DOHH2 (cell line): Measurements from ENCODE around the gene HTR7.
A peak's percentile ranks its signal among the peaks of the same experiment; 100 is the strongest.

Experiments
- H3F3A ChIP-seq: fragments of 200-600 bp; sonication (generic), shearing (Covaris generic); 2 replicates; pipeline ENCODE4 v1.6.0; 2016; ENCODE audit warnings: antibody characterized with exemption, mild to moderate bottlenecking; ENCODE audit not compliant: control insufficient read depth, insufficient read depth
- H3K27ac ChIP-seq: fragments of 200-600 bp; sonication (generic); 2 replicates; pipeline ENCODE4 v1.5.1; 2014; ENCODE audit warnings: low read depth, mild to moderate bottlenecking, low read length, moderate library complexity
- H3K27me3 ChIP-seq: fragments of 200-600 bp; sonication (generic); 2 replicates; pipeline ENCODE4 v1.6.1; 2014; ENCODE audit warnings: mild to moderate bottlenecking, low read length, mixed read lengths; ENCODE audit not compliant: control insufficient read depth
- H3K36me3 ChIP-seq: fragments of 200-600 bp; sonication (generic); 2 replicates; pipeline ENCODE4 v1.6.1; 2014; ENCODE audit warnings: mild to moderate bottlenecking, low read length, moderate library complexity, mixed read lengths; ENCODE audit not compliant: control insufficient read depth
- H3K4me1 ChIP-seq: fragments of 200-600 bp; sonication (generic); 2 replicates; pipeline ENCODE4 v1.6.1; 2014; ENCODE audit warnings: mild to moderate bottlenecking, low read length, mixed read lengths; ENCODE audit not compliant: control insufficient read depth
- H3K4me2 ChIP-seq: fragments of 200-600 bp; sonication (generic); 2 replicates; pipeline ENCODE4 v1.6.0; 2014; ENCODE audit warnings: mild to moderate bottlenecking, low read length, moderate library complexity
- H3K4me3 ChIP-seq: fragments of 200-600 bp; sonication (generic); 2 replicates; pipeline ENCODE4 v1.5.1; 2014; ENCODE audit warnings: mild to moderate bottlenecking, low read length, mixed read lengths
- H3K79me2 ChIP-seq: fragments of 200-600 bp; sonication (generic); 2 replicates; pipeline ENCODE4 v1.6.1; 2014; ENCODE audit warnings: mild to moderate bottlenecking, low read length, mixed read lengths; ENCODE audit not compliant: control insufficient read depth
- H3K9me2 ChIP-seq: fragments of 200-600 bp; sonication (generic); replicated peaks from 2 replicates; pipeline ENCODE4 v1.6.1; 2014; ENCODE audit warnings: mild to moderate bottlenecking, low read length, mixed read lengths; ENCODE audit not compliant: control insufficient read depth
- H3K9me3 ChIP-seq: fragments of 200-600 bp; sonication (generic); 2 replicates; pipeline ENCODE4 v1.6.1; 2014; ENCODE audit warnings: antibody characterized with exemption, low read length, mixed read lengths; ENCODE audit not compliant: control insufficient read depth, insufficient read depth
- H4K20me1 ChIP-seq: fragments of 200-600 bp; sonication (generic); 2 replicates; pipeline ENCODE4 v1.6.0; 2014; ENCODE audit warnings: low read depth, mild to moderate bottlenecking, antibody characterized with exemption, low read length, moderate library complexity; ENCODE audit not compliant: control insufficient read depth, insufficient read depth
- CTCF ChIP-seq: fragments of 200-600 bp; sonication (generic); IDR thresholded peaks from one replicate; pipeline ENCODE4 v1.5.1; 2014; ENCODE audit warnings: antibody characterized with exemption, mild to moderate bottlenecking, low read depth, low read length; ENCODE audit not compliant: poor library complexity, severe bottlenecking
- EZH2phosphoT487 ChIP-seq: fragments of 200-600 bp; sonication (generic); IDR thresholded peaks from 2 replicates; pipeline ENCODE4 v1.6.1; 2017; ENCODE audit warnings: borderline replicate concordance, mild to moderate bottlenecking, antibody characterized with exemption, low read length, moderate library complexity, mixed read lengths

The HTR7 gene

GRCh38 chr10:90775351-90776028 is 82.3 kb downstream of the HTR7 start:
- Histone ChIP-seq H3K79me2 (no peaks in the 10 kb centered on the region), H3K9me2 (no peaks in the 10 kb centered on the region), H3F3A (no peaks in the 10 kb centered on the region), H3K4me2 (no peak overlapping the region), H3K9me3 (peaks cover 10% of the 10 kb centered on the region; the same call in 1 of the 2 replicates), H4K20me1 (no peaks in the 10 kb centered on the region), H3K27me3 (no peaks in the 10 kb centered on the region), H3K4me3 (no peak overlapping the region), H3K27ac (no peak overlapping the region), H3K4me1 (no peaks in the 10 kb centered on the region), H3K36me3 (no peaks in the 10 kb centered on the region)
- TF ChIP-seq EZH2phosphoT487 (no peak), CTCF (no peak)

- no peaks in the 10 kb centered on the region for H3K9me2 ChIP-seq
- H3F3A ChIP-seq: no peaks in the 10 kb centered on the region
- no peaks in the 10 kb centered on the region for H4K20me1 ChIP-seq
- H3K27me3 ChIP-seq: no peaks in the 10 kb centered on the region
- H3K9me3 ChIP-seq: peaks cover 13% of the 10 kb centered on the region; the same call in 1 of the 2 replicates
- H3K79me2 ChIP-seq: no peaks in the 10 kb centered on the region
- H3K4me2 ChIP-seq: no peak overlapping the region
- no peak overlapping the region for H3K4me3 ChIP-seq
- no peaks in the 10 kb centered on the region for H3K4me1 ChIP-seq
- TF ChIP-seq EZH2phosphoT487: no peak
- TF ChIP-seq CTCF: no peak
- no peaks in the 10 kb centered on the region for H3K36me3 ChIP-seq
- no peak overlapping the region for H3K27ac ChIP-seq
These were observed 87.6 kb downstream of the HTR7 start for GRCh38 chr10:90769946-90770841.

GRCh38 chr10:90751107-90751997 is 106.5 kb downstream of the HTR7 start:
- Histone ChIP-seq H3K79me2 (no peaks in the 10 kb centered on the region), H3K9me3 (no peaks in the 10 kb centered on the region), H3F3A (no peaks in the 10 kb centered on the region), H3K4me3 (no peak overlapping the region), H3K4me2 (no peak overlapping the region), H3K27me3 (peaks cover 29% of the 10 kb centered on the region), H3K9me2 (no peaks in the 10 kb centered on the region), H3K4me1 (no peaks in the 10 kb centered on the region), H4K20me1 (no peaks in the 10 kb centered on the region), H3K27ac (no peak overlapping the region), H3K36me3 (no peaks in the 10 kb centered on the region)
- TF ChIP-seq CTCF (peak; percentile 65), EZH2phosphoT487 (no peak)
